ENCODE data around the gene OSER1. TPM values are rescaled to one million over a fixed set of nuclear protein-coding genes. Genes with fewer than 3 reads are reported as not detected.

OSER1 gene
- total RNA-seq, 4 donors from 2014 or later: 47.6 to 97.3 (median 70.3) TPM

- no peaks in the 10 kb centered on the region for H3K9me3 ChIP-seq
- no peak overlapping the region for H3K27ac ChIP-seq
- H3K27me3 ChIP-seq: no peaks in the 10 kb centered on the region
- H3K4me3 ChIP-seq: no peak overlapping the region
- TF ChIP-seq EP300 (IDR thresholded peaks at IDR 0.05) (no peak), POLR2A (IDR thresholded peaks at IDR 0.05) (no peak), POLR2AphosphoS5 (IDR thresholded peaks at IDR 0.05) (no peak), CTCF (IDR thresholded peaks at IDR 0.05) (no peak)
- 72 to 94% methylated on average over 4 to 8 of the region's 8 CpGs for WGBS, 2 donors (ENCODE audit: low coverage in 1 of 2)
- ATAC-seq: no peak
- no peaks in the 10 kb centered on the region for H3K4me1 ChIP-seq
- H3K36me3 ChIP-seq: no peaks in the 10 kb centered on the region
These were observed 43.5 kb upstream of the OSER1 start for GRCh38 chr20:44254073-44254472.

- Histone ChIP-seq H3K36me3 (no peaks in the 10 kb centered on the region), H3K4me1 (no peaks in the 10 kb centered on the region), H3K9me3 (no peaks in the 10 kb centered on the region), H3K4me3 (no peak overlapping the region), H3K27me3 (peaks cover 3% of the 10 kb centered on the region), H3K27ac (no peak overlapping the region)
- no peak for ATAC-seq
- WGBS, 2 donors (ENCODE audit: low coverage in 1 of 2): 62 to 67% methylated on average over 2 of the region's 3 CpGs
- TF ChIP-seq POLR2A (IDR thresholded peaks at IDR 0.05): no peak
- no peak for TF ChIP-seq EP300 (IDR thresholded peaks at IDR 0.05)
- no peak for TF ChIP-seq CTCF (IDR thresholded peaks at IDR 0.05)
- TF ChIP-seq POLR2AphosphoS5 (IDR thresholded peaks at IDR 0.05): no peak
These were observed 43.0 kb upstream of the OSER1 start for GRCh38 chr20:44253528-44253927.

GRCh38 chr20:44251284-44251683 lies 40.7 kb upstream of the OSER1 start:
- no peak for ATAC-seq
- no peak overlapping the region for H3K27ac ChIP-seq
- H3K36me3 ChIP-seq: no peaks in the 10 kb centered on the region
- TF ChIP-seq POLR2A (IDR thresholded peaks at IDR 0.05): no peak
- TF ChIP-seq CTCF (IDR thresholded peaks at IDR 0.05): no peak
- TF ChIP-seq EP300 (IDR thresholded peaks at IDR 0.05): no peak
- no peak for TF ChIP-seq POLR2AphosphoS5 (IDR thresholded peaks at IDR 0.05)
- H3K27me3 ChIP-seq: peaks cover 20% of the 10 kb centered on the region
- H3K4me3 ChIP-seq: no peak overlapping the region
- no peaks in the 10 kb centered on the region for H3K9me3 ChIP-seq
- WGBS, 2 donors (ENCODE audit: low coverage in 1 of 2): 29 to 38% methylated on average over 1 of the region's 4 CpGs
- peaks cover 0 to 15% (median 8%) of the 10 kb centered on the region in 3 donors for H3K4me1 ChIP-seq

GRCh38 chr20:44248410-44248759 lies 37.8 kb upstream of the OSER1 start:
- no peaks in the 10 kb centered on the region for H3K9me3 ChIP-seq
- no peak for ATAC-seq
- peaks cover 20% of the 10 kb centered on the region for H3K27me3 ChIP-seq
- H3K36me3 ChIP-seq: no peaks in the 10 kb centered on the region
- no peak overlapping the region for H3K27ac ChIP-seq
- H3K4me3 ChIP-seq: no peak overlapping the region
- 35 to 36% methylated on average over 3 of the region's 3 CpGs for WGBS, 2 donors (ENCODE audit: low coverage in 1 of 2)
- TF ChIP-seq POLR2AphosphoS5 (IDR thresholded peaks at IDR 0.05) (no peak), POLR2A (IDR thresholded peaks at IDR 0.05) (no peak), EP300 (IDR thresholded peaks at IDR 0.05) (no peak), CTCF (IDR thresholded peaks at IDR 0.05) (no peak)
- peaks cover 0 to 15% (median 8%) of the 10 kb centered on the region in 3 donors for H3K4me1 ChIP-seq

GRCh38 chr20:44247586-44248409 lies 37.2 kb upstream of the OSER1 start:
- TF ChIP-seq EP300 (IDR thresholded peaks at IDR 0.05) (no peak), CTCF (IDR thresholded peaks at IDR 0.05) (peak in 1 of 4 experiments; percentile 13)
- ATAC-seq: no peak
- 8% methylated on average over 13 of the region's 31 CpGs; no CpG with 5 or more reads in 1 of the 2 donors for WGBS, 2 donors (ENCODE audit: low coverage in 1 of 2)

More at GRCh38 chr20:44247586-44248409, 37.2 kb upstream of the OSER1 start:
- Histone ChIP-seq H3K27ac (no peak overlapping the region), H3K27me3 (peaks cover 20% of the 10 kb centered on the region), H3K36me3 (no peaks in the 10 kb centered on the region), H3K4me1 (peaks cover 0 to 15% (median 8%) of the 10 kb centered on the region in 3 donors), H3K4me3 (peak overlapping the region in 1 of 2 donors; percentile 44), H3K9me3 (no peaks in the 10 kb centered on the region)

Measured in gastroesophageal sphincter (tissue), 4 donors.